ENCODE measurements around the gene SYNDIG1.

GRCh38 chr20:24615353-24615752 lies 145.9 kb downstream of the SYNDIG1 start:
- TF ChIP-seq SP1 (IDR thresholded peaks at IDR 0.05) (no peak), PKNOX1 (IDR thresholded peaks at IDR 0.05) (no peak), SUZ12 (IDR thresholded peaks at IDR 0.05) (no peak), ELF4 (IDR thresholded peaks at IDR 0.05) (no peak), FOXK2 (IDR thresholded peaks at IDR 0.05) (no peak), HDGF (IDR thresholded peaks at IDR 0.05; ENCODE audit: borderline replicate concordance) (no peak), FOXM1 (IDR thresholded peaks at IDR 0.05; ENCODE audit: borderline replicate concordance) (no peak), L3MBTL2 (conservative IDR thresholded peaks at IDR 0.05) (no peak), ARNT (IDR thresholded peaks at IDR 0.05) (no peak), CTBP1 (IDR thresholded peaks at IDR 0.05; ENCODE audit: borderline replicate concordance) (no peak), TARDBP (IDR thresholded peaks at IDR 0.05) (no peak)
